Hepatocyte (in vitro differentiated cells): ENCODE measurements around the gene NR1H4. TPM values are rescaled to one million over a fixed set of nuclear protein-coding genes. Genes with fewer than 3 reads are reported as not detected.
"Not testable (repeated sequence)": the region's sequence is repeated elsewhere in the genome, so short reads cannot be mapped to it uniquely, and the experiment has no call there.

ENCODE experiments used
- DNase-seq: peaks from one replicate; pipeline ENCODE4 v3.0.0-alpha.2; 2016; ENCODE audit warnings: low spot score
- H2AFZ ChIP-seq: fragments of 200-600 bp; sonication (generic); 2 replicates; pipeline ENCODE4 v1.6.0; 2016; ENCODE audit warnings: antibody characterized with exemption, mild to moderate bottlenecking
- H3K27ac ChIP-seq: fragments of 200-600 bp; sonication (generic); 2 replicates; pipeline ENCODE4 v1.5.1; 2016; ENCODE audit warnings: mild to moderate bottlenecking
- H3K27me3 ChIP-seq: fragments of 200-600 bp; sonication (generic); 2 replicates; pipeline ENCODE4 v1.6.1; 2016
- H3K36me3 ChIP-seq: fragments of 200-600 bp; sonication (generic); replicated peaks from 2 replicates; pipeline ENCODE4 v1.5.1; 2016; ENCODE audit warnings: low read depth; ENCODE audit not compliant: insufficient read depth
- H3K4me1 ChIP-seq: fragments of 200-600 bp; sonication (generic); 2 replicates; pipeline ENCODE4 v1.5.1; 2016; ENCODE audit warnings: mild to moderate bottlenecking, moderate library complexity; ENCODE audit not compliant: insufficient read depth
- H3K4me2 ChIP-seq: fragments of 200-600 bp; sonication (generic); 2 replicates; pipeline ENCODE4 v1.6.0; 2016
- H3K4me3 ChIP-seq: fragments of 200-600 bp; sonication (generic); 2 replicates; pipeline ENCODE4 v1.5.1; 2016; ENCODE audit warnings: mild to moderate bottlenecking
- H3K79me2 ChIP-seq: fragments of 200-600 bp; sonication (generic); 2 replicates; pipeline ENCODE4 v1.6.0; 2017; ENCODE audit warnings: mild to moderate bottlenecking
- H3K9me2 ChIP-seq: fragments of 200-600 bp; sonication (generic); replicated peaks from 2 replicates; pipeline ENCODE4 v1.6.0; 2017; ENCODE audit warnings: mild to moderate bottlenecking; ENCODE audit not compliant: insufficient read depth
- H3K9me3 ChIP-seq: fragments of 200-600 bp; sonication (generic); 2 replicates; pipeline ENCODE4 v1.5.1; 2016; ENCODE audit warnings: low read depth, mild to moderate bottlenecking
- H4K20me1 ChIP-seq: fragments of 200-600 bp; sonication (generic); 2 replicates; pipeline ENCODE4 v1.6.0; 2016; ENCODE audit warnings: mild to moderate bottlenecking; ENCODE audit not compliant: insufficient read depth, poor library complexity, severe bottlenecking
- CTCF ChIP-seq: fragments of 200-600 bp; sonication (generic); IDR thresholded peaks from 2 replicates; pipeline ENCODE4 v1.5.1; 2016; ENCODE audit warnings: antibody characterized with exemption, mild to moderate bottlenecking; ENCODE audit not compliant: poor library complexity
- EZH2 ChIP-seq: fragments of 200-600 bp; sonication (generic); IDR thresholded peaks from 2 replicates; pipeline ENCODE4 v1.6.1; 2016; ENCODE audit warnings: antibody characterized with exemption, mild to moderate bottlenecking, borderline replicate concordance
- EZH2phosphoT487 ChIP-seq: fragments of 200-600 bp; sonication (generic); IDR thresholded peaks from one replicate; pipeline ENCODE4 v1.6.1; 2018; ENCODE audit warnings: antibody characterized with exemption, mild to moderate bottlenecking, low read depth, moderate library complexity; ENCODE audit not compliant: unreplicated experiment, severe bottlenecking
- WGBS: methylation state at CpG from one replicate; pipeline ENCODE4 v1.1.6; 2016; ENCODE audit warnings: low lambda C conversion rate; ENCODE audit errors: missing lambda C conversion rate; 5-methylcytosine and 5-hydroxymethylcytosine counted together
- polyA plus RNA-seq: library from polyadenylated mRNA; unstranded; fragments of >200 nt; fragmentation: Nextera tagmentation; extraction: Ambion mirVana; gene quantifications from 2 replicates; pipeline ENCODE4 v1.2.1, GENCODE V29; 2016
- total RNA-seq: library from RNA; depleted of rRNA; stranded (reverse); fragments of >200 nt; gene quantifications from 2 replicates; pipeline ENCODE4 v1.2.3, GENCODE V29; 2014

NR1H4 gene
- 27.8 and 39.0 TPM in 2 replicates for total RNA-seq
- 9.7 and 12.4 TPM in 2 replicates for polyA plus RNA-seq

- H4K20me1 ChIP-seq: no peaks in the 10 kb centered on the region
- TF ChIP-seq EZH2phosphoT487 (no peak), EZH2 (no peak), CTCF (no peak)
- no peaks in the 10 kb centered on the region for H3K27me3 ChIP-seq
- DNase-seq: no peak
- no peak within 1 kb of the TSS for H3K4me3 ChIP-seq
- H3K36me3 ChIP-seq: no peaks in the 10 kb centered on the region
- no peaks in the 10 kb centered on the region for H3K4me1 ChIP-seq
- H2AFZ ChIP-seq: no peak within 1 kb of the TSS
- WGBS: 70% methylated on average over 6 of the region's 6 CpGs
- H3K79me2 ChIP-seq: no peaks in the 10 kb centered on the region
- no peaks in the 10 kb centered on the region for H3K9me2 ChIP-seq
- no peaks in the 10 kb centered on the region for H3K9me3 ChIP-seq
- peak within 1 kb of the TSS; percentile 49 for H3K4me2 ChIP-seq
- peak within 1 kb of the TSS; percentile 3 for H3K27ac ChIP-seq
Measured at GRCh38 chr12:100473716-100474150, at the start of gene NR1H4. TSS of gene NR1H4 (plus strand) at chr12:100473866. CDS start at chr12:100493324, 19,458 bp downstream.

GRCh38 chr12:100426145-100426544 is 47.5 kb upstream of the NR1H4 start:
- Histone ChIP-seq H3K4me2 (no peak overlapping the region), H4K20me1 (no peaks in the 10 kb centered on the region), H3K4me1 (no peaks in the 10 kb centered on the region), H3K27me3 (no peaks in the 10 kb centered on the region), H3K36me3 (no peaks in the 10 kb centered on the region), H2AFZ (no peak overlapping the region), H3K9me2 (no peaks in the 10 kb centered on the region), H3K4me3 (no peak overlapping the region), H3K27ac (peak overlapping the region; percentile 71), H3K9me3 (no peaks in the 10 kb centered on the region), H3K79me2 (no peaks in the 10 kb centered on the region)
- no peak for TF ChIP-seq CTCF
- TF ChIP-seq EZH2: no peak
- no peak for TF ChIP-seq EZH2phosphoT487
- 39% methylated on average over 1 of the region's 1 CpG for WGBS
- DNase-seq: no peak

GRCh38 chr12:100427078-100427477 is 46.6 kb upstream of the NR1H4 start:
- H3K4me2 ChIP-seq: no peak overlapping the region
- H3K4me3 ChIP-seq: no peak overlapping the region
- no peaks in the 10 kb centered on the region for H3K79me2 ChIP-seq
- TF ChIP-seq EZH2phosphoT487: no peak
- no peaks in the 10 kb centered on the region for H3K9me2 ChIP-seq
- H3K27ac ChIP-seq: peak overlapping the region; percentile 71
- no peaks in the 10 kb centered on the region for H3K36me3 ChIP-seq
- no peaks in the 10 kb centered on the region for H3K27me3 ChIP-seq
- H3K9me3 ChIP-seq: no peaks in the 10 kb centered on the region
- H4K20me1 ChIP-seq: no peaks in the 10 kb centered on the region
- no peaks in the 10 kb centered on the region for H3K4me1 ChIP-seq
- DNase-seq: peak; percentile 60
- no peak overlapping the region for H2AFZ ChIP-seq
- WGBS: 73% methylated on average over 3 of the region's 3 CpGs

- DNase-seq, H3K9me3 ChIP-seq, H3K4me2 ChIP-seq, H3K27me3 ChIP-seq, H4K20me1 ChIP-seq, H3K9me2 ChIP-seq, H3K79me2 ChIP-seq, H3K4me3 ChIP-seq, H3K4me1 ChIP-seq, H3K27ac ChIP-seq, H3K36me3 ChIP-seq, H2AFZ ChIP-seq: not testable (repeated sequence)
- WGBS: over 99% methylated on average over 30 of the region's 32 CpGs
Measured at GRCh38 chr12:100430251-100430650, 43.4 kb upstream of the NR1H4 start.

GRCh38 chr12:100433701-100434100 is 40.0 kb upstream of the NR1H4 start:
- H3K4me2 ChIP-seq: no peak overlapping the region
- no peaks in the 10 kb centered on the region for H3K79me2 ChIP-seq
- no peaks in the 10 kb centered on the region for H3K36me3 ChIP-seq
- no peak for TF ChIP-seq CTCF
- no peak for TF ChIP-seq EZH2phosphoT487
- no peak for TF ChIP-seq EZH2
- H2AFZ ChIP-seq: no peak overlapping the region
- no peak overlapping the region for H3K4me3 ChIP-seq
- WGBS: 80% methylated on average over 2 of the region's 2 CpGs
- no peak overlapping the region for H3K27ac ChIP-seq
- H3K9me2 ChIP-seq: no peaks in the 10 kb centered on the region
- no peaks in the 10 kb centered on the region for H3K9me3 ChIP-seq
- H4K20me1 ChIP-seq: no peaks in the 10 kb centered on the region
- no peak for DNase-seq
- peaks cover 13% of the 10 kb centered on the region for H3K4me1 ChIP-seq
- no peaks in the 10 kb centered on the region for H3K27me3 ChIP-seq
